ENCODE results near the gene CCDC85C. TPM values are rescaled to one million over a fixed set of nuclear protein-coding genes. Genes with fewer than 3 reads are reported as not detected.

CCDC85C gene
- total and polyA plus RNA-seq, 3 donors from 2014 or later = 25.6 to 28.3 (median 26.4) TPM

- no peaks in the 10 kb centered on the region for H3K27me3 ChIP-seq
- H3K9me3 ChIP-seq = no peaks in the 10 kb centered on the region
- H3K4me1 ChIP-seq = peaks cover 22% of the 10 kb centered on the region
- DNase-seq = no peak
- WGBS, 2 donors = 94% methylated on average over 16 to 21 of the region's 25 CpGs
- H3K36me3 ChIP-seq (ENCODE audit: low read depth, missing control alignments) = no peaks in the 10 kb centered on the region
- TF ChIP-seq POLR2A (IDR thresholded peaks at IDR 0.05) = no peak
- TF ChIP-seq CTCF (IDR thresholded peaks at IDR 0.05) = no peak
- H3K4me3 ChIP-seq = no peak overlapping the region
- H3K27ac ChIP-seq = no peak overlapping the region
- intact Hi-C loops (cut with DNase I; ENCODE audit: low total_unique reads) = no loop called here
These were observed 82.6 kb downstream of the CCDC85C start for GRCh38 chr14:99521176-99522024.

GRCh38 chr14:99520571-99521081, 83.4 kb downstream of the CCDC85C start:
- H3K27ac ChIP-seq = no peak overlapping the region

GRCh38 chr14:99519931-99520421, 84.0 kb downstream of the CCDC85C start:
- Histone ChIP-seq H3K4me1 (peaks cover 25% of the 10 kb centered on the region), H3K4me3 (no peak overlapping the region), H3K36me3 (ENCODE audit: low read depth, missing control alignments) (no peaks in the 10 kb centered on the region), H3K27me3 (no peaks in the 10 kb centered on the region), H3K9me3 (no peaks in the 10 kb centered on the region), H3K27ac (no peak overlapping the region)
- intact Hi-C loops (cut with DNase I; ENCODE audit: low total_unique reads) = loop anchor here (2.0 kb wide), 1 partner anchor 109 kb away; no protein-coding TSS in a partner anchor
- 64 to 83% methylated on average over 4 to 6 of the region's 6 CpGs for WGBS, 2 donors
- DNase-seq = no peak
- TF ChIP-seq POLR2A (IDR thresholded peaks at IDR 0.05) = no peak
- no peak for TF ChIP-seq CTCF (IDR thresholded peaks at IDR 0.05)

More at GRCh38 chr14:99520571-99521081, 83.4 kb downstream of the CCDC85C start:
- TF ChIP-seq CTCF (IDR thresholded peaks at IDR 0.05) (no peak), POLR2A (IDR thresholded peaks at IDR 0.05) (no peak)
- Histone ChIP-seq H3K36me3 (ENCODE audit: low read depth, missing control alignments) (no peaks in the 10 kb centered on the region), H3K27me3 (no peaks in the 10 kb centered on the region), H3K4me3 (no peak overlapping the region), H3K4me1 (peaks cover 25% of the 10 kb centered on the region), H3K9me3 (no peaks in the 10 kb centered on the region)
- intact Hi-C loops (cut with DNase I; ENCODE audit: low total_unique reads) = no loop called here
- WGBS, 2 donors = 78 to 86% methylated on average over 9 to 11 of the region's 11 CpGs
- no peak for DNase-seq

- H3K4me3 ChIP-seq = no peak overlapping the region
- no peaks in the 10 kb centered on the region for H3K9me3 ChIP-seq
- peaks cover 25% of the 10 kb centered on the region for H3K4me1 ChIP-seq
- H3K36me3 ChIP-seq (ENCODE audit: low read depth, missing control alignments) = no peaks in the 10 kb centered on the region
- H3K27ac ChIP-seq = no peak overlapping the region
- TF ChIP-seq CTCF (IDR thresholded peaks at IDR 0.05) (no peak), POLR2A (IDR thresholded peaks at IDR 0.05) (no peak)
- intact Hi-C loops (cut with DNase I; ENCODE audit: low total_unique reads) = loop anchor here (2.0 kb wide), 1 partner anchor 109 kb away; no protein-coding TSS in a partner anchor
- WGBS, 2 donors = 89 to 91% methylated on average over 7 to 8 of the region's 8 CpGs
- H3K27me3 ChIP-seq = no peaks in the 10 kb centered on the region
- DNase-seq = no peak
These were observed 84.6 kb downstream of the CCDC85C start for GRCh38 chr14:99519347-99519881.

Data from testis (tissue), 3 donors.